Measurements from ENCODE around the gene FUBP3.

DNA sequence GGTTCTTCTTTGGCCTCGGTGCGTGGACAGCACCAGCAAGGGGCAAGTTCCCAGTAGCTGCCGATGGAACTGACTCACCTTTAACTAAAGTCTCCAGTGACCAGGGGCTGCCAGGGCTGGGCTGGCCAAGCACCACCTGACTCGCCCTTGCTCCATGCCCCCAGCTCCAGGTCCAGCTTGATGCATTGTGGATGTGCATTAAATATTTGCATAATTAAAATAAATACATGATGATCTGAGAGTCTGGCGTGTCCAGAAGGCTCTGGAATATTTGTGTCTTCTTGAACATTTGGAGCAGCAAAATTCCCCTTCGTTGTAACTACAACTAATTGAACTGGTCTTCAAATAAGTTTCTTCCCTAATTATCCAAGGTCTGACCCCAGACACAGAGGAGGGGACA, 75.5 kb downstream of the FUBP3 start:
- TF ChIP-seq, protein P1, sequence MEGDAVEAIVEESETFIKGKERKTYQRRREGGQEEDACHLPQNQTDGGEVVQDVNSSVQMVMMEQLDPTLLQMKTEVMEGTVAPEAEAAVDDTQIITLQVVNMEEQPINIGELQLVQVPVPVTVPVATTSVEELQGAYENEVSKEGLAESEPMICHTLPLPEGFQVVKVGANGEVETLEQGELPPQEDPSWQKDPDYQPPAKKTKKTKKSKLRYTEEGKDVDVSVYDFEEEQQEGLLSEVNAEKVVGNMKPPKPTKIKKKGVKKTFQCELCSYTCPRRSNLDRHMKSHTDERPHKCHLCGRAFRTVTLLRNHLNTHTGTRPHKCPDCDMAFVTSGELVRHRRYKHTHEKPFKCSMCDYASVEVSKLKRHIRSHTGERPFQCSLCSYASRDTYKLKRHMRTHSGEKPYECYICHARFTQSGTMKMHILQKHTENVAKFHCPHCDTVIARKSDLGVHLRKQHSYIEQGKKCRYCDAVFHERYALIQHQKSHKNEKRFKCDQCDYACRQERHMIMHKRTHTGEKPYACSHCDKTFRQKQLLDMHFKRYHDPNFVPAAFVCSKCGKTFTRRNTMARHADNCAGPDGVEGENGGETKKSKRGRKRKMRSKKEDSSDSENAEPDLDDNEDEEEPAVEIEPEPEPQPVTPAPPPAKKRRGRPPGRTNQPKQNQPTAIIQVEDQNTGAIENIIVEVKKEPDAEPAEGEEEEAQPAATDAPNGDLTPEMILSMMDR (IDR thresholded peaks at IDR 0.05 in 4 of 5, conservative IDR thresholded peaks at IDR 0.05 in 1 of 5): no peak
- no peak for TF ChIP-seq POLR2A (IDR thresholded peaks at IDR 0.05)

Measured in gastrocnemius medialis (tissue), 4 donors.